GM06990 (cell line): ENCODE results near the gene CRAT.

Experiments
- DNase-seq: peaks from one replicate; pipeline ENCODE4 v3.0.0-alpha.2; 2011; ENCODE audit not compliant: insufficient read length; ENCODE audit errors: extremely low read depth
- H3K27me3 ChIP-seq: replicated peaks from 2 replicates; pipeline ENCODE4 v1.6.0; 2011; ENCODE audit warnings: low read length; ENCODE audit not compliant: control insufficient read depth, insufficient read depth
- H3K36me3 ChIP-seq: 2 replicates; pipeline ENCODE4 v1.5.1; 2011; ENCODE audit warnings: low read length; ENCODE audit not compliant: control insufficient read depth, insufficient read depth
- H3K4me3 ChIP-seq: replicated peaks from 2 replicates; pipeline ENCODE4 v1.5.1; 2011; ENCODE audit warnings: low read depth, mild to moderate bottlenecking, control low read depth, low read length
- TF ChIP-seq, protein P1 (sequence below): IDR thresholded peaks from 2 replicates; pipeline ENCODE4 v1.5.1; 2011; ENCODE audit warnings: low read length, control low read depth, mild to moderate bottlenecking, inconsistent platforms; ENCODE audit not compliant: insufficient read depth, poor library complexity, severe bottlenecking

The CRAT gene

DNA sequence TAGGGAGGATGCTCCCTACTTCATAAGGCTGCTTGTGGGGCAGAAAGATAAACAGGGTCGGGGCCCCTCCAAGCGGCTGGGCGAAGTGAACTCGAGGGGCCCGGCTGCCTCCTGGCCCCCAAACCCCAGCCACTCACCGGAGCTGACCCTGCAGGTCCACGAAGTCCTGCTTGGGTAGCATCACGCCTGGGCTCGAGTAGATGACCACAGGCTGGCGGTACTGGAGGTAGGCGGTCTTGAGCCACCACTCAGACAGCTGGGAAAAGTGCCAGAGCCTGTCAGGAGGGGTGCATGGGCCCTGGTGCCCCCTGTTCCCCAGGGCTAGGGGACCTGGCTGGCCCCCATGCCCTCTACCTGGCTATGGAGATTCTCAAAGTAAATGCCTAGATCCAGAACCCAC, 6.5 kb downstream of the CRAT start:
- Histone ChIP-seq H3K4me3 (no peak overlapping the region), H3K27me3 (no peaks in the 10 kb centered on the region), H3K36me3 (no peaks in the 10 kb centered on the region)
- TF ChIP-seq, protein P1, sequence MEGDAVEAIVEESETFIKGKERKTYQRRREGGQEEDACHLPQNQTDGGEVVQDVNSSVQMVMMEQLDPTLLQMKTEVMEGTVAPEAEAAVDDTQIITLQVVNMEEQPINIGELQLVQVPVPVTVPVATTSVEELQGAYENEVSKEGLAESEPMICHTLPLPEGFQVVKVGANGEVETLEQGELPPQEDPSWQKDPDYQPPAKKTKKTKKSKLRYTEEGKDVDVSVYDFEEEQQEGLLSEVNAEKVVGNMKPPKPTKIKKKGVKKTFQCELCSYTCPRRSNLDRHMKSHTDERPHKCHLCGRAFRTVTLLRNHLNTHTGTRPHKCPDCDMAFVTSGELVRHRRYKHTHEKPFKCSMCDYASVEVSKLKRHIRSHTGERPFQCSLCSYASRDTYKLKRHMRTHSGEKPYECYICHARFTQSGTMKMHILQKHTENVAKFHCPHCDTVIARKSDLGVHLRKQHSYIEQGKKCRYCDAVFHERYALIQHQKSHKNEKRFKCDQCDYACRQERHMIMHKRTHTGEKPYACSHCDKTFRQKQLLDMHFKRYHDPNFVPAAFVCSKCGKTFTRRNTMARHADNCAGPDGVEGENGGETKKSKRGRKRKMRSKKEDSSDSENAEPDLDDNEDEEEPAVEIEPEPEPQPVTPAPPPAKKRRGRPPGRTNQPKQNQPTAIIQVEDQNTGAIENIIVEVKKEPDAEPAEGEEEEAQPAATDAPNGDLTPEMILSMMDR, result no peak
- no peak for DNase-seq

- DNase-seq, result no peak
- Histone ChIP-seq H3K4me3 (no peak overlapping the region), H3K27me3 (no peaks in the 10 kb centered on the region), H3K36me3 (no peaks in the 10 kb centered on the region)
- TF ChIP-seq, protein P1, result no peak
These were observed 7.0 kb downstream of the CRAT start for GRCh38 chr9:129103595-129103965.

DNA sequence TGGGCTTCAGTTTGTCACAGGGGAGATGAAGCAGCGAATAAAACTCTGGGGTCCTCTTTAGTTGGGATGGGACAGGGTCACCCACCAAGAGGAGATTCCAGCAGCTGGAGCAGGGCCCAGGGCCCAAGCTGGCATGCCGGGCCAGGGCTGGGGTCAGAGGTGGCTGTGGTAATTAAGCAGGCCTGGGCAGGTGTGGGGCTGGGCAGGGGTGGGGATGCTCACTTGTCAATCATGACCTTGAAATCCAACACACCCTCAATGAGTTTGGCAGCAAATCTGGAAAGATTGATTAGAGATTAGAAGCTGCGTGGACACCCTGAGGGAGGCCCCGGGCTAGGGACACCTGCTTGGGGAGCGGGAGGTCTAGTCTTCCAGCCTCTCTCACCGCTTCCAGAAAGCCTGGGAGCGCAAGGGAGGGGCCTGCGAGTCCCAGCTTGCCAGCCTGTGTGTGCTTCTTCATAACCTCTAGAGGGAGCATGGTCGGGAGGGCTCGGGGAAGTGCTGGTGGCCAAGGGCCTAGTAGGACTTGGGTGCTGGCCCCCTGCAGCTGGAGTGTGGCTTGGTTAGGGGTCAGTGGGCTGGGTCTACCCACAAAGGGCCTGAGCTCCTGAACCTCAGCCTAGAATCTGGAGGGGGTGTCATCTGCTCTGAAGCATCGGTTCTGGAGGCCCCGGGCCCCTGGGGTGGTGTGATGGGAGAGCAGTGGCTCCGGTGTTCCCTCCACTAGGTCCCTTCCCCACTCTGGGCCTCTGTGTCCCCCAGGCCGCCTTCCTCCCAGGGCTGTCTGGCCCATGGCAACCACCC, 7.6 kb downstream of the CRAT start:
- Histone ChIP-seq H3K4me3 (no peak overlapping the region), H3K36me3 (no peaks in the 10 kb centered on the region), H3K27me3 (no peaks in the 10 kb centered on the region)
- TF ChIP-seq, protein P1, result peak; percentile 73
- DNase-seq, result no peak

DNA sequence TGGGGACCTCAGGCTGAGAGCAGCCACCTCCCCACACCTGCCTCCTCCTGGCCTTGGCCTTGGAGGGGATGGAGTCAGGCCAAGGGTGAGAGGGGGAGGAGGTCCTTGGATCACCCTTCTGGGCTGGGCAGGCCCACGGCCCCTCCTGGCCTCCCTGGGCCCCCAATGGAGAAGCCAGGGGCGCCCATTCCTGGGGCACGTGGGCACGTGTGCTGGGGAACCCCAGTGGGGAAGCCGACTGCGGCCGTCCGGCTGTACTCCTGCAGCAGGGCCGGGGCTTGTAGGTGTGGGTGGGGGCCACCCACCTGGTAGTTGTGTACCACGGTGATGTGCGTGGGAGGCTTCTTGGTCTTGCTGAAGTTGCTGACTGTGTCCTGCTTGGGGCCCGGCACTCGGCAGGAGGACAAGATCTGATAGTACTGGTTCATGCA, 8.5 kb downstream of the CRAT start:
- TF ChIP-seq, protein P1, result no peak
- Histone ChIP-seq H3K27me3 (no peaks in the 10 kb centered on the region), H3K4me3 (no peak overlapping the region), H3K36me3 (no peaks in the 10 kb centered on the region)
- no peak for DNase-seq

DNA sequence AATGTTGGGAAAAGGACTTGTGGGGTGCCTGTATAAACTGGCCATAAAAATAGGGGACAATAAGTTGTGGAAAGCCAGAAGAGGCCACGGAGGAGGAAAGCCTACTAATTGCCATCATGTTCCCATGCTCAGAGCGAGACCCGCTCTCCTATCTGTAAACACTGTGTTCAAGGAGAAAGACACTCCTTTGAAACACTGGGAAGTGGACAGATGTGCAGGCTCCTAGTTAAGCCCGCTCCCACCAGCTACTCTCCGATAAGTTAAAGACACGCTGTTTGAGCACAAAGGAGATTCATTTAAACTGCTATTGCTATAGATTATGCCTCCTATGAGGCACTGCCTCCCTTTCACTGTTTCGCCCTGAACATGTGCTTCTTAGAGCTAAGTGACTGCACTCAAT, 9.3 kb downstream of the CRAT start:
- no peak overlapping the region for H3K4me3 ChIP-seq

More for the DNA sequence above, 9.3 kb downstream of the CRAT start:
- Histone ChIP-seq H3K36me3 (no peaks in the 10 kb centered on the region), H3K27me3 (no peaks in the 10 kb centered on the region)
- no peak for DNase-seq
- TF ChIP-seq, protein P1, result no peak
